GM19395 (cell line): ENCODE results near the gene PPP1R14B.

ENCODE experiments used
- ATAC-seq: cut with Tn5 transposase; IDR thresholded peaks from one replicate; pipeline ENCODE4 v1.9.1; 2021; ENCODE audit warnings: mild to moderate bottlenecking, moderate library complexity; ENCODE audit not compliant: unreplicated experiment

PPP1R14B gene

GRCh38 chr11:64262271-64263002, 15.7 kb upstream of the PPP1R14B start:
- ATAC-seq, result no peak

GRCh38 chr11:64261556-64262080, 14.9 kb upstream of the PPP1R14B start:
- no peak for ATAC-seq

DNA sequence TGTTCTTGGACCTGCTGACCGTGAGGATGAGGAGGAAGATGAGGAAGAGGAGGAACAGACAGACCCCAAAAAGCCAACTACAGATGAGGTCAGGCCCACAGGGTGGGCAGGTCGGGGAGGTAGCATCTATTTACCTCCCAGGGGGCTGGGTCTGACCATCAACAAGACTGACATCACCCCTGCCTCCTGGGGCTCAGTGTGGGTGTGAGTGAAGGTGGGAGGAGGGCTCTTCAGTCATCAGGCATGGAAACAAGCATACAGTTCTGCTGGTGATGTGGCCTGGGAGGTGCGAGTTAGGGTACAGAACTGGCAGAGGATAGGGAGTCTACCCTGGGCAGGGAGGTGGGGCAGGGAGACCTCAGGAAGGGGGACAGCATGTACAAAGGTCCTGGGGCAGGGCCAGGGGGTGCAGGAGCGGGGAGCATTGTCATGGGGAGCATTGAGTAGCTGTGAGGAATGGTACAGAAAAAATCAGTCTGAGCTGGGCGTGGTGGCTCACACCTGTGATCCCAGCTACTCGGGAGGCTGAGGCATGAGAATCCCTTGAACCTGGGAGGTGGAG, 13.5 kb upstream of the PPP1R14B start:
- ATAC-seq, result no peak

- ATAC-seq, result no peak
Measured at GRCh38 chr11:64259533-64260067, 12.9 kb upstream of the PPP1R14B start.

DNA sequence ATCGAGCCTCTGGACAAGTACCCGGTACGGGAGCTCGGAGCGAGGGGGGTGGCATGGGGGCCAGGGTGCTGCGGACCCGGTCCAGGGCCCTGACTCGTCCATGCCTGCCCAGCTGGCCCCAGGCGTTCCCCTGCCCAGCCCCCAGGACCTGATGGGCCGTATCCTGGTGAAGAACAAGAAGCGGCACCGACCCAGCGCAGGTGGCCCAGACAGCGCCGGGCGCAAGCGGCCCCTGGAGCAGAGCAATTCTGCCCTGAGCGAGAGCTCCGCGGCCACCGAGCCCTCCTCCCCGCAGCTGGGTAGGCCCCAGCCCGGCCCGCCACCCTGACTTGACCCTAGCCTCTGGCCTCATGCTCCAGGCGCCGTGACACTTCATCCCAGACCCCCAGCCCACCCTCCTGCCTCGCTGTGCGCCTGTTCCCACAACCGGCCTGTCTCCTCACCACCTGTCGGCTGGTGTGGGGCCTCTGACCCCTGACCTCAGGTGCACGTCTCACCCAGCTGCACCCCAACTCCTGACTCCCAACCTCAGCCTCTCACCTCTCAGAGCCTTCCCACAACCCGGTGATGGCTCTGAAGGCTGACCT, 12.3 kb upstream of the PPP1R14B start:
- ATAC-seq, result no peak

DNA sequence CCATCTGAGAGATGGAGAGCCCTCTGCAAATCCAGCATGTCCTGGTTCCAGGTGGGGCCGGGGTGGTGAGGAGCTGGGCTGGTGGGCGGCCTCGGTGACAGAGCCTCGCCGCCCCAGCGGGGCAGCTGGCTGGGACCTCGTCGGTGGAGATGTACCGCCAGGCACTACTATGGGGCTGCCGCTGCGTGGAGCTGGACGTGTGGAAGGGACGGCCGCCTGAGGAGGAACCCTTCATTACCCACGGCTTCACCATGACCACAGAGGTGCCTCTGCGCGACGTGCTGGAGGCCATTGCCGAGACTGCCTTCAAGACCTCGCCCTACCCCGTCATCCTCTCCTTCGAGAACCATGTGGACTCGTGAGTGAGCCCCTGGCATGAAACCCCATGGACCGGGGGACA, 11.6 kb upstream of the PPP1R14B start:
- ATAC-seq, result no peak

GRCh38 chr11:64256300-64256699, 9.6 kb upstream of the PPP1R14B start:
- no peak for ATAC-seq

- ATAC-seq, result no peak
Measured at GRCh38 chr11:64255135-64256128, 8.7 kb upstream of the PPP1R14B start.

- no peak for ATAC-seq
Measured at GRCh38 chr11:64254326-64254725, 7.6 kb upstream of the PPP1R14B start.

DNA sequence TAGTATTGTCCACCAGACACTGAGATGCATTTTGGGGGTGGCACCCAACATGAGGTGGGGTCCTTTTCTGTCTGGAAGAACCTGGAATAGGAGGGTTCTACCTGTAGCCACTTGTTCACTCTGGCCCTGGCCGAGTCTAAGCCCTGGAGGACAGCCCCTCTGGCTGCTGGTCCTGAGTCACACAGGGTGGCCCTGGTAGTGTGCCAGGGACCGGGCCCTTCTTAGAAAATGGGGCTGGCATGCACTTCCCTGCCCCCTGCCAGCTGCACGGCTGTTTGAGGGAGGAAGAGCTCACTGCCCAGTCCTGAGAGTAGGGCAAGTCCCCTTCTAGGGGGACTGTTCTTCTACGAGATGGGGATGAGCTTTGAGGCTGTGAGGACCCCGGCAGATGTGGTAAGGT, 6.7 kb upstream of the PPP1R14B start:
- ATAC-seq, result no peak

GRCh38 chr11:64253043-64253442, 6.3 kb upstream of the PPP1R14B start:
- no peak for ATAC-seq

GRCh38 chr11:64252003-64252872, 5.5 kb upstream of the PPP1R14B start:
- no peak for ATAC-seq

- no peak for ATAC-seq
Measured at GRCh38 chr11:64251753-64252002, 4.9 kb upstream of the PPP1R14B start.

DNA sequence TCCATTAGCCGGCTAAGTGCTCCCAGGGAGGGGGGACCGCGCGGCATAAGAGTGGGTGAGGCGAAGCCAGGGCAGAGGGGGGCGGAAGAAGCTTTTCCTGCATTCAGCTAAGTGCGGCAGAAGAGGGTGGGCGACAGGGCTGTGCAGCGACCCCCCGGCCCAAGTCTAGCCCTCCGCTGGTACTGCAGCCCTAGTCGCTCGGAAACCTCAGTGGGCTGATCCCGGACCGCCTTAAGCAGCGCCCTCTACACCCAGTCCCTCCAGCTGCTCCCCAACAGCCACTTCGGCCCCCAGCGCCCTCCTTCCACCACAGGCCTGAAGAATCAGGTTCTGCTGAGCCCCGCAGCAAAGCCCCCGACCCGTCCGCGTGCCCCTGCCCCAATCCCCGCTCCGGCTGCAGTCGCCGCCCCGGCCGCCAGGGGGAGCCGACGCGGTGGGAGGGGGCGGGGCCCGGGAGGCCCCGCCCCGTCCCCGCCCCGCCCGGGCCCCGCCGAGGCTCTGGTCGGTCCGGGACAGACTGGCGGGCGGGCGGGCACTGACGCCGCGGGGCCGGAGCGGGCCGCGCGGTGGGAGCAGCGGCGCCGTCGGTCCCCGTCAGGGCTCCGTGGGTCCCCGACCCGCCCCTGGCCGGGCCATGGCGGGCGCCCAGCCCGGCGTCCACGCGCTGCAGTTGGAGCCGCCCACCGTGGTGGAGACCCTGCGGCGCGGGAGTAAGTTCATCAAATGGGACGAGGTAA, 4.4 kb upstream of the PPP1R14B start, which contains the start of gene PLCB3:
PLCB3 (plus strand) TSS at position 515 of the 737 bp plus-strand sequence; CDS start at position 635, 120 bp downstream.
- no peak for ATAC-seq

- no peak for ATAC-seq
Measured at GRCh38 chr11:64250415-64251015, 3.8 kb upstream of the PPP1R14B start.

- ATAC-seq, result no peak
Measured at GRCh38 chr11:64249563-64250414, 3.0 kb upstream of the PPP1R14B start.

GRCh38 chr11:64249038-64249437, 2.3 kb upstream of the PPP1R14B start:
- ATAC-seq, result no peak

DNA sequence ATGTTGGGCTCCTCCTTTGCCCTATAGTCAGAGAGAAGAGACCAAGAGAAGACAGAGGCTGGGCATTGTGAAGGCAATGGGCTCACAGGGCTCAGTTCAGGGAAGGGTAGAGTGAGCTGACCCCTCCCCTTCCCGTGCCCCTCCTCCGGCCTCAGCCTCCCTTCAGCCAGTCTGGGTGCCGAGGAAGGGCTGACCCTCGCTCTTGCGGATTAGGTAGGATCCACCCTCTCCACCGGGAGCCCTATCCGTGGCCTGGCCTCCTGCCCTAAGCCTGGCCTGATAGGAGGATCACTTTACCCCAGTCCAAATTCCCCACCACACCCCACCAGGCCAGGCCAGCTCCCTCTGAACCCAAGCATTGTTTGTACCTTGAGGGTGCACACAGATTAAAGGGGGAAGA, 1.8 kb upstream of the PPP1R14B start:
- no peak for ATAC-seq
